NCI-H748 (cell line): Measurements from ENCODE around the gene TCEAL7.

Source experiments
- DNase-seq: peaks from one replicate; lab custom pipeline; 2025; ENCODE audit not compliant: unreplicated experiment; lab: John Stamatoyannopoulos, UW

Gene TCEAL7

DNA sequence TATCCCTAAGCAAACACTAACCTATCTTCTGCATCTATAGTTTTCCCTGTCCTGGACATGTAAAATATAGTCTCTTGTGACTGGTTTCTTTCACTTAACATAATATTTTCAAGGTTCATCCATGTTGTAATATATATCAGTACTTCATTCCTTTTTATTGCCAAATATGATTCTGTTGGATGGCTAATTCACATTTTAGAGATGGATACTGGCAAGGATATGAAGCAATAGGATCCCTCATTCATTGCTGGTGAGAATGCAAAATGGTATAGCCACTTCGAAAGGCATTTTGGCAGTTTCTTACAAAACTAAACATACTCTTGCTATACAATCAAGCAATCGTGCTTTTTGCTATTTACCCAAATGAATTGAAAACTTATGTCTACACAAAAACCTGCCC, 33.0 kb downstream of the TCEAL7 start:
- DNase-seq: no peak

GRCh38 chrX:103367502-103367901, 37.5 kb downstream of the TCEAL7 start:
- DNase-seq: no peak

GRCh38 chrX:103369479-103369878, 39.4 kb downstream of the TCEAL7 start:
- no peak for DNase-seq

- no peak for DNase-seq
Observed at GRCh38 chrX:103372886-103373285, 42.8 kb downstream of the TCEAL7 start.

DNA sequence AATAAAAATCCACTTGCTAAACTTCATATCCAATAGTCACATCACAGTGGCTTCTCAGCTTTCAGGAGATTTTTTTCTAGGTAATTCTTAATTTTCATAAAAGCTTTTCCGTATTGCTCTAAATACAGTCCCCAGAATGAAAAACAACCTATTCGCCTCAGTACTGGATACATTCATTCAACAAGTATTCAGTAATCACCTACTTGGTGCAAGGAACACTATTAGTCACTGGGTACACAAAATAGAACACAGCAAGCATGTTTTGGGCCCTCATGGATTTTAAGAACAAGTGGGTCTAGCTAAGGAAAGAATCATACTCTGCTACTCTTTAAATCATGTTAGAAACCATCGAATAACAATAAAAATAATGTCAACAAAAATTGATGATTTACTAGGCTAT, 43.5 kb downstream of the TCEAL7 start:
- DNase-seq: no peak

GRCh38 chrX:103376118-103376978, 46.3 kb downstream of the TCEAL7 start, which contains the start of gene BEX3:
BEX3 (plus strand) TSS chrX:103376538; CDS start chrX:103377522, 984 bp downstream.
- peak; percentile 79 for DNase-seq

DNA sequence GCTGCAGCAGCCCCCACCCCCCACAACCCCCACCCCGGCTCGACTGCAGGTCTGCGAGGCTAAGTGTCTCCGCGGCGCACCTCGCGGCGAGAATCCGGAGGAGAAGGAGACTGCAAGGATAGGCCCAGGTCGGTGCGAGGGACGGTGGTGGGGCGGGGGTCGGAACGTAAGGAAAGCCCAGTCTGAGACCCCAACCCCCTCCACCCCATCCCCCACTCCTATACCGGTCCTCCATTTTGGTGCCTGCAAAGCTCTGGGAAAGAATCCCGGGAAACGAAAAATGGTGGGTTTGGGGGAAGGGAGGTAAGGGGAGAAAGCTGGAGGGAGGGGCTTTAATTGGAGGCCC, 46.9 kb downstream of the TCEAL7 start:
- peak; percentile 44 for DNase-seq

- DNase-seq: no peak
Observed at GRCh38 chrX:103378990-103379389, 49.0 kb downstream of the TCEAL7 start.
